GM06990 (cell line): ENCODE measurements around the gene AK4.

ENCODE experiments used
- DNase-seq: peaks from one replicate; pipeline ENCODE4 v3.0.0-alpha.2; 2011; ENCODE audit not compliant: insufficient read length; ENCODE audit errors: extremely low read depth
- H3K27me3 ChIP-seq: replicated peaks from 2 replicates; pipeline ENCODE4 v1.6.0; 2011; ENCODE audit warnings: low read length; ENCODE audit not compliant: control insufficient read depth, insufficient read depth
- H3K36me3 ChIP-seq: 2 replicates; pipeline ENCODE4 v1.5.1; 2011; ENCODE audit warnings: low read length; ENCODE audit not compliant: control insufficient read depth, insufficient read depth
- H3K4me3 ChIP-seq: replicated peaks from 2 replicates; pipeline ENCODE4 v1.5.1; 2011; ENCODE audit warnings: low read depth, mild to moderate bottlenecking, control low read depth, low read length
- CTCF ChIP-seq: IDR thresholded peaks from 2 replicates; pipeline ENCODE4 v1.5.1; 2011; ENCODE audit warnings: low read length, control low read depth, mild to moderate bottlenecking, inconsistent platforms; ENCODE audit not compliant: insufficient read depth, poor library complexity, severe bottlenecking

The AK4 gene

GRCh38 chr1:65176591-65176990 is 28.6 kb downstream of the AK4 start:
- DNase-seq = no peak
- TF ChIP-seq CTCF = no peak
- Histone ChIP-seq H3K27me3 (no peaks in the 10 kb centered on the region), H3K4me3 (no peak overlapping the region), H3K36me3 (no peaks in the 10 kb centered on the region)

- H3K4me3 ChIP-seq = no peak overlapping the region
- DNase-seq = no peak
Measured at GRCh38 chr1:65177457-65177856, 29.5 kb downstream of the AK4 start.

GRCh38 chr1:65178235-65178634 is 30.2 kb downstream of the AK4 start:
- H3K36me3 ChIP-seq = no peaks in the 10 kb centered on the region
- no peak overlapping the region for H3K4me3 ChIP-seq
- no peak for TF ChIP-seq CTCF
- DNase-seq = no peak
- H3K27me3 ChIP-seq = no peaks in the 10 kb centered on the region

More at GRCh38 chr1:65177457-65177856, 29.5 kb downstream of the AK4 start:
- H3K36me3 ChIP-seq = no peaks in the 10 kb centered on the region
- TF ChIP-seq CTCF = no peak
- H3K27me3 ChIP-seq = no peaks in the 10 kb centered on the region

- H3K36me3 ChIP-seq = no peaks in the 10 kb centered on the region
- DNase-seq = no peak
- no peak overlapping the region for H3K4me3 ChIP-seq
- TF ChIP-seq CTCF = no peak
- H3K27me3 ChIP-seq = no peaks in the 10 kb centered on the region
Measured at GRCh38 chr1:65179148-65179547, 31.1 kb downstream of the AK4 start.

- H3K4me3 ChIP-seq = no peak overlapping the region
- DNase-seq = no peak
- TF ChIP-seq CTCF = no peak
Measured at GRCh38 chr1:65180977-65181376, 33.0 kb downstream of the AK4 start.

GRCh38 chr1:65182658-65183268 is 34.8 kb downstream of the AK4 start:
- H3K27me3 ChIP-seq = no peaks in the 10 kb centered on the region
- no peak overlapping the region for H3K4me3 ChIP-seq
- TF ChIP-seq CTCF = no peak
- no peak for DNase-seq
- no peaks in the 10 kb centered on the region for H3K36me3 ChIP-seq

More at GRCh38 chr1:65180977-65181376, 33.0 kb downstream of the AK4 start:
- no peaks in the 10 kb centered on the region for H3K36me3 ChIP-seq
- H3K27me3 ChIP-seq = no peaks in the 10 kb centered on the region
